ENCODE results near the gene CDK14. TPM values are rescaled to one million over a fixed set of nuclear protein-coding genes. Genes with fewer than 3 reads are reported as not detected.

The CDK14 gene
- total and polyA plus RNA-seq, 11 donors = 2.9 to 37.7 (median 21.3) TPM

DNA sequence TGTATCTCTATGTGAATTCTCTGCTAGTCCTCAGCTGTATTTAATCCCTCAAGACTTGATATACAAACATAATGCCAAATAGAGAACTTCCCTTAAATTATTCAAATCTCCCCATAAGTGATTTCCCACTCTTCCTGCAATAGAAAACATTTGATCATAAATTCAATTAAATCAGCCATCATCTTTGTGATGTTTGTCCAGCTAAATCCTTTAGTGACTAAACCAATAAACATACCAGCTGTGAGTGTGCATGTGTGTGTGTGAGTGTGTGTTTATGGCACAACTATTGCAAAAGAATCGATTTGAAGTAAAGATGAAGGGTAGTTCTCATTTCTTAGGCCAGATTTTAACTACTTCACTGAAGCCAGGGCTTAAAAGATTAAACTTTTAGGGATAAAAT, 492.6 kb downstream of the CDK14 start:
- no peaks in the 10 kb centered on the region for H3K36me3 ChIP-seq
- no peak for ATAC-seq
- no peak for DNase-seq
- TF ChIP-seq POLR2A (IDR thresholded peaks at IDR 0.05) = no peak
- TF ChIP-seq, protein P1, sequence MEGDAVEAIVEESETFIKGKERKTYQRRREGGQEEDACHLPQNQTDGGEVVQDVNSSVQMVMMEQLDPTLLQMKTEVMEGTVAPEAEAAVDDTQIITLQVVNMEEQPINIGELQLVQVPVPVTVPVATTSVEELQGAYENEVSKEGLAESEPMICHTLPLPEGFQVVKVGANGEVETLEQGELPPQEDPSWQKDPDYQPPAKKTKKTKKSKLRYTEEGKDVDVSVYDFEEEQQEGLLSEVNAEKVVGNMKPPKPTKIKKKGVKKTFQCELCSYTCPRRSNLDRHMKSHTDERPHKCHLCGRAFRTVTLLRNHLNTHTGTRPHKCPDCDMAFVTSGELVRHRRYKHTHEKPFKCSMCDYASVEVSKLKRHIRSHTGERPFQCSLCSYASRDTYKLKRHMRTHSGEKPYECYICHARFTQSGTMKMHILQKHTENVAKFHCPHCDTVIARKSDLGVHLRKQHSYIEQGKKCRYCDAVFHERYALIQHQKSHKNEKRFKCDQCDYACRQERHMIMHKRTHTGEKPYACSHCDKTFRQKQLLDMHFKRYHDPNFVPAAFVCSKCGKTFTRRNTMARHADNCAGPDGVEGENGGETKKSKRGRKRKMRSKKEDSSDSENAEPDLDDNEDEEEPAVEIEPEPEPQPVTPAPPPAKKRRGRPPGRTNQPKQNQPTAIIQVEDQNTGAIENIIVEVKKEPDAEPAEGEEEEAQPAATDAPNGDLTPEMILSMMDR (IDR thresholded peaks at IDR 0.05) = no peak
- 45 to 56% (median 52%) methylated on average over 1 of the region's 1 CpG for WGBS, 4 donors
- H3K27ac ChIP-seq = no peak overlapping the region
- intact Hi-C loops (cut with DNase I) = loop anchor here (1.0 to 10.0 kb wide), 12 partner anchors 174 to 796 kb away; partner anchors contain the start of genes FZD1 (in 6 of the 10) and MTERF1 (in 2 of the 10)
- H3K4me1 ChIP-seq = peaks cover 0 to 30% (median 13%) of the 10 kb centered on the region in 12 donors
- H3K27me3 ChIP-seq = no peaks in the 10 kb centered on the region
- H3K4me3 ChIP-seq = no peak overlapping the region
- no peaks in the 10 kb centered on the region for H3K9me3 ChIP-seq

DNA sequence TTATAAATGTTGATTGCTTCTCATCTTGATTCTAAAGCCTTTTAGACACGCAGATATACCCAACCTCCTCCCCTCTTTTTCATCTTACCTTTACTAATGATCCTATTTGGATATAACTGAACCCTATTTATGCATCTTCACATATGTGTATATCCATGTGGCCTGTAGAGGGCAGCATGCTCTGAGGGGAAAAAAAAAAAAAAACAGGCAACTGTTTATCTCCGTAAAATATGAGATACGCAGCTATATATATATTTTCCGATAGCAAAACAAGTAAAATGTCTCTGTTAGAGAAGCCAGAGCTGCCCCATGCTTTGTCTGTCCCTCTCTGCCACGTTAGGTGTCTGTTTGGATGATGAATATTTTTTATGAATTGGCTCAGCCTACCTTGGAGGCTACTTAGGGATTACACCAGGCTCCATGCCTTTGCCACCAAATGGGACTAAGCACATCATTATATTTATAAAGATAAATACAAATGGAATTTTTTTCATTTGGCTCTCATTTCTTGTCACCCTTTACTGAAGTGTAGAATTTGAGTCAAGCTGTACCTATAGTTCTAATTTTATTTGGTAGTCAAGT, 493.4 kb downstream of the CDK14 start:
- Histone ChIP-seq H3K9me3 (no peaks in the 10 kb centered on the region), H3K36me3 (no peaks in the 10 kb centered on the region), H3K27ac (peak overlapping the region in 7 of 12 donors; percentile 0 to 47 (median 36)), H3K4me3 (peak overlapping the region in 9 of 12 donors; percentile 15 to 42 (median 33)), H3K27me3 (no peaks in the 10 kb centered on the region), H3K4me1 (peaks cover 0 to 22% (median 7%) of the 10 kb centered on the region in 12 donors)
- WGBS, 4 donors = 3 to 4% (median 4%) methylated on average over 5 of the region's 5 CpGs
- ATAC-seq (peak; percentile 33 to 66 (median 61)), DNase-seq (no peak)
- no peak for TF ChIP-seq POLR2A (IDR thresholded peaks at IDR 0.05)
- TF ChIP-seq, protein P1 (IDR thresholded peaks at IDR 0.05) = peak; percentile 62 to 91 (median 77)
- intact Hi-C loops (cut with DNase I) = loop anchor here (1.0 to 10.0 kb wide), 12 partner anchors 173 to 795 kb away; partner anchors contain the start of genes FZD1 (in 6 of the 10) and MTERF1 (in 2 of the 10)

DNA sequence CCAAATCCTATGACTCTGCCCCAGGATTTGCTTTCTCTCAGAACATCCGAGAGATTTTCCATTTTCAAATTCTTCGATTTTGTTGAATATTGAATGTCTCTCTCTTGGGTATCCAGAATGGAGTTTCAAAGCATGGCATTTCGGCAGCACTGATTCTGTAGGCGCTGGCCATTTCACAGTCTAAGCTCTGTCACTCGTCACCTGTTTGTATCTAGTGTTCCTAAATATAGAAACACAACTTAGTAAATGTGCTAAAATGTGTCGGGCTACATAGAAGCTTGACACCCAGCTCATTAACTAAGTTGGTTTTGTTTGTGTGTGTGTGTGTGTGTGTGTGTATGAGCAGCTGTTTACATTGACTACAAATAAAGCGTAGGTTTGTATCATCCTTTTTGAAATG, 494.6 kb downstream of the CDK14 start:
- peak; percentile 60 to 88 (median 73) for ATAC-seq
- no peak for TF ChIP-seq POLR2A (IDR thresholded peaks at IDR 0.05)
- TF ChIP-seq, protein P1 (IDR thresholded peaks at IDR 0.05) = no peak
- Histone ChIP-seq H3K27me3 (no peaks in the 10 kb centered on the region), H3K4me1 (peaks cover 0 to 18% (median 5%) of the 10 kb centered on the region in 12 donors), H3K27ac (peak overlapping the region in 4 of 12 donors; percentile 36 to 49 (median 43)), H3K36me3 (no peaks in the 10 kb centered on the region), H3K9me3 (no peaks in the 10 kb centered on the region), H3K4me3 (no peak overlapping the region)
- intact Hi-C loops (cut with DNase I) = loop anchor here in 2 of 10 donors (5.0 to 10.0 kb wide), 3 partner anchors 164 to 687 kb away; partner anchors contain the start of gene FZD1 (in 1 of the 2)
- DNase-seq = no peak
- 55 to 70% (median 66%) methylated on average over 7 of the region's 7 CpGs for WGBS, 4 donors

DNA sequence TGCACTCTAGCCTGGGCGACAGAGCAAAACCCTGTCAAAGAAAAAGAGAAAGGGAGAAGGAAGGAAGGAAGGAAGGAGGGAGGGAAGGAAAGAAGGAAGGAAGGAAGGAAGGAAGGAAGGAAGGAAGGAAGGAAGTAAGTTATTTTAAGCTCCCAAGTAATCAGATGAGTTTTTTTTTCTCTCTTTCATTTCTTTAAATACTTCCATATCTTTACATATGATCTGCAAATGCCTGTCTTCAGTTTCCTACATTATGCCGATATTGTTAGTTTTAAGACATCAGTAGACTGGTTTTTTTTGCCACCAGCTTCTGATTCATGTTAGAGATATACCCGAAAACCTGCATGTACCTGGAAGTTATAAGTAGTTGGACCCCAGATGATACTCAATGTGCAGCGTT, 495.5 kb downstream of the CDK14 start:
- Histone ChIP-seq H3K9me3 (no peaks in the 10 kb centered on the region), H3K4me3 (no peak overlapping the region), H3K36me3 (no peaks in the 10 kb centered on the region), H3K27ac (no peak overlapping the region), H3K27me3 (no peaks in the 10 kb centered on the region), H3K4me1 (peaks cover 0 to 18% (median 5%) of the 10 kb centered on the region in 12 donors)
- DNase-seq = no peak
- WGBS, 4 donors = 86 to 88% (median 87%) methylated on average over 4 of the region's 4 CpGs
- TF ChIP-seq POLR2A (IDR thresholded peaks at IDR 0.05) = no peak
- TF ChIP-seq, protein P1 (IDR thresholded peaks at IDR 0.05) = no peak
- intact Hi-C loops (cut with DNase I) = loop anchor here in 2 of 10 donors (5.0 to 10.0 kb wide), 3 partner anchors 163 to 686 kb away; partner anchors contain the start of gene FZD1 (in 1 of the 2)
- ATAC-seq = no peak

All from heart left ventricle (tissue), 16 donors.